ENCODE measurements around the gene SNRPD1.
"Not testable (repeated sequence)": the region's sequence is repeated elsewhere in the genome, so short reads cannot be mapped to it uniquely, and the experiment has no call there.

DNA sequence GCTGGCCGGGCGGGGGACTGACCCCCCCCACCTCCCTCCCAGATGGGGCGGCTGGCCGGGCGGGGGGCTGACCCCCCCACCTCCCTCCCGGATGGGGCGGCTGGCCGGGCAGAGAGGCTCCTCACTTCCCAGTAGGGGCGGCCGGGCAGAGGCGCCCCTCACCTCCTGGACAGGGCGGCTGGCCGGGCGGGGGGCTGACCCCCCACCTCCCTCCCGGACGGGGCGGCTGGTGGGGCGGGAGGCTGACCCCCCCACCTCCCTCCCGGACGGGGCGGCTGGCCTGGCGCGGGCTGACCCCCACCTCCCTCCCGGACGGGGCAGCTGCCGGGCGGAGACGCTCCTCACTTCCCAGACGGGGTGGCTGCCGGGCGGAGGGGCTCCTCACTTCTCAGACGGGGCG is 19.8 kb upstream of the SNRPD1 start:
- not testable (repeated sequence) for TF ChIP-seq POLR2AphosphoS5, POLR2A, EP300 (IDR thresholded peaks at IDR 0.05)
- TF ChIP-seq, protein P1, sequence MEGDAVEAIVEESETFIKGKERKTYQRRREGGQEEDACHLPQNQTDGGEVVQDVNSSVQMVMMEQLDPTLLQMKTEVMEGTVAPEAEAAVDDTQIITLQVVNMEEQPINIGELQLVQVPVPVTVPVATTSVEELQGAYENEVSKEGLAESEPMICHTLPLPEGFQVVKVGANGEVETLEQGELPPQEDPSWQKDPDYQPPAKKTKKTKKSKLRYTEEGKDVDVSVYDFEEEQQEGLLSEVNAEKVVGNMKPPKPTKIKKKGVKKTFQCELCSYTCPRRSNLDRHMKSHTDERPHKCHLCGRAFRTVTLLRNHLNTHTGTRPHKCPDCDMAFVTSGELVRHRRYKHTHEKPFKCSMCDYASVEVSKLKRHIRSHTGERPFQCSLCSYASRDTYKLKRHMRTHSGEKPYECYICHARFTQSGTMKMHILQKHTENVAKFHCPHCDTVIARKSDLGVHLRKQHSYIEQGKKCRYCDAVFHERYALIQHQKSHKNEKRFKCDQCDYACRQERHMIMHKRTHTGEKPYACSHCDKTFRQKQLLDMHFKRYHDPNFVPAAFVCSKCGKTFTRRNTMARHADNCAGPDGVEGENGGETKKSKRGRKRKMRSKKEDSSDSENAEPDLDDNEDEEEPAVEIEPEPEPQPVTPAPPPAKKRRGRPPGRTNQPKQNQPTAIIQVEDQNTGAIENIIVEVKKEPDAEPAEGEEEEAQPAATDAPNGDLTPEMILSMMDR (IDR thresholded peaks at IDR 0.05) = not testable (repeated sequence)

Data from gastroesophageal sphincter (tissue), 3 donors.